Neural progenitor cell (in vitro differentiated cells): Measurements from ENCODE around the gene CEP83. TPM values are rescaled to one million over a fixed set of nuclear protein-coding genes. Genes with fewer than 3 reads are reported as not detected.

Experiments
- DNase-seq: peaks from one replicate; pipeline ENCODE4 v3.0.0-alpha.2; 2016; ENCODE audit warnings: low spot score
- H2AFZ ChIP-seq: fragments of 200-600 bp; sonication (generic); replicated peaks from 2 replicates; pipeline ENCODE4 v1.6.1; 2016; ENCODE audit warnings: antibody characterized with exemption
- H3F3A ChIP-seq: fragments of 200-600 bp; sonication (generic); 2 replicates; pipeline ENCODE4 v1.6.1; 2016; ENCODE audit warnings: antibody characterized with exemption, low read depth
- H3K27ac ChIP-seq: fragments of 200-600 bp; sonication (generic); 2 replicates; pipeline ENCODE4 v1.5.1; 2016; ENCODE audit warnings: mild to moderate bottlenecking
- H3K27me3 ChIP-seq: fragments of 200-600 bp; sonication (generic); 2 replicates; pipeline ENCODE4 v1.6.1; 2016; ENCODE audit warnings: mild to moderate bottlenecking, moderate library complexity
- H3K36me3 ChIP-seq: fragments of 200-600 bp; sonication (generic); 2 replicates; pipeline ENCODE4 v1.5.1; 2016
- H3K4me1 ChIP-seq: fragments of 200-600 bp; sonication (generic); 2 replicates; pipeline ENCODE4 v1.6.1; 2016; ENCODE audit warnings: mixed run types
- H3K4me2 ChIP-seq: fragments of 200-600 bp; sonication (generic); 2 replicates; pipeline ENCODE4 v1.6.1; 2016
- H3K4me3 ChIP-seq: fragments of 200-600 bp; sonication (generic); 2 replicates; pipeline ENCODE4 v1.5.1; 2016
- H3K79me2 ChIP-seq: fragments of 200-600 bp; sonication (generic); 2 replicates; pipeline ENCODE4 v1.6.1; 2016; ENCODE audit warnings: low read depth
- H3K9ac ChIP-seq: fragments of 200-600 bp; sonication (generic); 2 replicates; pipeline ENCODE4 v1.6.1; 2016
- H3K9me3 ChIP-seq: fragments of 200-600 bp; sonication (generic); 2 replicates; pipeline ENCODE4 v1.5.1; 2016; ENCODE audit warnings: low read depth
- H4K20me1 ChIP-seq: fragments of 200-600 bp; sonication (generic); 2 replicates; pipeline ENCODE4 v1.6.1; 2016; ENCODE audit warnings: low read depth
- H3K27ac Mint-ChIP-seq: 3 replicates; pipeline ENCODE4 v1.8.0; 2021; ENCODE audit warnings: mixed read lengths
- H3K27me3 Mint-ChIP-seq: 2 replicates; pipeline ENCODE4 v1.8.0; 2022; ENCODE audit warnings: low read depth, mild to moderate bottlenecking, inconsistent platforms, moderate library complexity, mixed read lengths; ENCODE audit not compliant: insufficient read depth
- H3K36me3 Mint-ChIP-seq: 3 replicates; pipeline ENCODE4 v1.8.0; 2021; ENCODE audit warnings: mixed read lengths
- H3K4me1 Mint-ChIP-seq: 3 replicates; pipeline ENCODE4 v1.8.0; 2021; ENCODE audit warnings: mixed read lengths
- H3K4me3 Mint-ChIP-seq: 3 replicates; pipeline ENCODE4 v1.8.0; 2021; ENCODE audit warnings: mild to moderate bottlenecking, moderate library complexity, mixed read lengths
- H3K9me3 Mint-ChIP-seq: 3 replicates; pipeline ENCODE4 v1.8.0; 2020; ENCODE audit warnings: mixed read lengths
- CTCF ChIP-seq: fragments of 200-600 bp; sonication (generic); IDR thresholded peaks from 2 replicates; pipeline ENCODE4 v1.5.1; 2017; ENCODE audit warnings: antibody characterized with exemption, mild to moderate bottlenecking
- EZH2 ChIP-seq: fragments of 200-600 bp; sonication (generic); IDR thresholded peaks from 2 replicates; pipeline ENCODE4 v1.6.1; 2017; ENCODE audit warnings: antibody characterized with exemption, mild to moderate bottlenecking, moderate library complexity
- EZH2phosphoT487 ChIP-seq: fragments of 200-600 bp; sonication (generic); IDR thresholded peaks from 2 replicates; pipeline ENCODE4 v1.6.1; 2017; ENCODE audit warnings: antibody characterized with exemption
- total RNA-seq: library from RNA; depleted of rRNA; stranded (reverse); fragments of >200 nt; gene quantifications from 2 replicates; pipeline ENCODE4 v1.2.3, GENCODE V29; 2015; ENCODE audit warnings: low replicate concordance

The CEP83 gene
- total RNA-seq, 1 donor from 2014 or later: 60.4 TPM

GRCh38 chr12:94326727-94327126 is 132.9 kb downstream of the CEP83 start:
- Histone ChIP-seq H3K4me3 (no peak overlapping the region), H4K20me1 (no peaks in the 10 kb centered on the region), H3K4me1 (peaks cover 3% of the 10 kb centered on the region), H3K9ac (no peak overlapping the region), H2AFZ (no peak overlapping the region), H3K27ac (no peak overlapping the region), H3F3A (no peaks in the 10 kb centered on the region), H3K9me3 (no peaks in the 10 kb centered on the region), H3K4me2 (no peak overlapping the region), H3K36me3 (peaks cover 9% of the 10 kb centered on the region), H3K27me3 (no peaks in the 10 kb centered on the region), H3K79me2 (no peaks in the 10 kb centered on the region)
- H3K27ac Mint-ChIP-seq: no peak overlapping the region
- peaks cover 2% of the 10 kb centered on the region for H3K4me1 Mint-ChIP-seq
- TF ChIP-seq EZH2 (no peak), EZH2phosphoT487 (no peak), CTCF (no peak)
- peaks cover 13% of the 10 kb centered on the region for H3K9me3 Mint-ChIP-seq
- peaks cover 2% of the 10 kb centered on the region for H3K27me3 Mint-ChIP-seq
- DNase-seq: no peak
- H3K36me3 Mint-ChIP-seq: peaks cover 52% of the 10 kb centered on the region
- H3K4me3 Mint-ChIP-seq: no peak overlapping the region

- Histone ChIP-seq H3K27ac (no peak overlapping the region), H3K9me3 (no peaks in the 10 kb centered on the region), H3K27me3 (no peaks in the 10 kb centered on the region), H3K9ac (no peak overlapping the region), H3K4me2 (no peak overlapping the region), H3K36me3 (peaks cover 12% of the 10 kb centered on the region), H3K79me2 (no peaks in the 10 kb centered on the region), H4K20me1 (no peaks in the 10 kb centered on the region), H2AFZ (no peak overlapping the region), H3F3A (no peaks in the 10 kb centered on the region), H3K4me1 (peaks cover 3% of the 10 kb centered on the region), H3K4me3 (no peak overlapping the region)
- no peak for TF ChIP-seq EZH2
- TF ChIP-seq CTCF: no peak
- no peak for TF ChIP-seq EZH2phosphoT487
- H3K27ac Mint-ChIP-seq: no peak overlapping the region
- H3K4me1 Mint-ChIP-seq: peaks cover 2% of the 10 kb centered on the region
- peaks cover 2% of the 10 kb centered on the region for H3K27me3 Mint-ChIP-seq
- no peak for DNase-seq
- no peak overlapping the region for H3K4me3 Mint-ChIP-seq
- peaks cover 54% of the 10 kb centered on the region for H3K36me3 Mint-ChIP-seq
- H3K9me3 Mint-ChIP-seq: peaks cover 18% of the 10 kb centered on the region
These were observed 133.4 kb downstream of the CEP83 start for GRCh38 chr12:94326234-94326633.

- Histone ChIP-seq H4K20me1 (no peaks in the 10 kb centered on the region), H2AFZ (no peak overlapping the region), H3F3A (no peaks in the 10 kb centered on the region), H3K4me3 (no peak overlapping the region), H3K9ac (no peak overlapping the region), H3K27ac (no peak overlapping the region), H3K9me3 (peaks cover 21% of the 10 kb centered on the region), H3K4me1 (peaks cover 3% of the 10 kb centered on the region), H3K27me3 (no peaks in the 10 kb centered on the region), H3K36me3 (peaks cover 22% of the 10 kb centered on the region), H3K79me2 (no peaks in the 10 kb centered on the region), H3K4me2 (no peak overlapping the region)
- Mint-ChIP-seq H3K4me1 (no peaks in the 10 kb centered on the region), H3K36me3 (peaks cover 72% of the 10 kb centered on the region), H3K27ac (no peak overlapping the region), H3K27me3 (peaks cover 2% of the 10 kb centered on the region), H3K9me3 (peaks cover 54% of the 10 kb centered on the region), H3K4me3 (no peak overlapping the region)
- no peak for DNase-seq
- TF ChIP-seq EZH2phosphoT487: no peak
- TF ChIP-seq EZH2: no peak
- TF ChIP-seq CTCF: no peak
These were observed 137.3 kb downstream of the CEP83 start for GRCh38 chr12:94322346-94322745.
